GM23338 (cell line): ENCODE measurements around the gene SSBP2. TPM values are rescaled to one million over a fixed set of nuclear protein-coding genes. Genes with fewer than 3 reads are reported as not detected.

Source experiments
- ATAC-seq: fragments of 200-7000 bp; cut with Tn5 transposase; 3 replicates; pipeline ENCODE4 v1.9.1; 2020
- DNase-seq: peaks from one replicate; pipeline ENCODE4 v3.0.0-alpha.2; 2015; ENCODE audit warnings: low spot score
- H2AFZ ChIP-seq: fragments of 200-600 bp; sonication (generic); 2 replicates; pipeline ENCODE4 v1.8.0; 2016; ENCODE audit warnings: antibody characterized with exemption, mild to moderate bottlenecking, moderate library complexity
- H3F3A ChIP-seq: fragments of 200-600 bp; sonication (generic); replicated peaks from 2 replicates; pipeline ENCODE4 v1.8.0; 2017; ENCODE audit warnings: antibody characterized with exemption, mixed run types, low read depth
- H3K27ac ChIP-seq: fragments of 200-600 bp; sonication (generic); 2 replicates; pipeline ENCODE4 v1.6.1; 2016; ENCODE audit warnings: low read depth
- H3K27me3 ChIP-seq: fragments of 200-600 bp; sonication (generic); 2 replicates; pipeline ENCODE4 v1.8.0; 2016; ENCODE audit warnings: mild to moderate bottlenecking, mixed run types, moderate library complexity; ENCODE audit not compliant: insufficient read depth
- H3K36me3 ChIP-seq: fragments of 200-600 bp; sonication (generic); 2 replicates; pipeline ENCODE4 v1.8.0; 2016; ENCODE audit warnings: mild to moderate bottlenecking; ENCODE audit not compliant: insufficient read depth
- H3K4me1 ChIP-seq: fragments of 200-600 bp; sonication (generic); 2 replicates; pipeline ENCODE4 v1.8.0; 2016; ENCODE audit warnings: mild to moderate bottlenecking, moderate library complexity; ENCODE audit not compliant: insufficient read depth
- H3K4me2 ChIP-seq: fragments of 200-600 bp; sonication (generic); 2 replicates; pipeline ENCODE4 v1.7.1; 2017; ENCODE audit warnings: mixed run types
- H3K4me3 ChIP-seq: fragments of 200-600 bp; sonication (generic); 2 replicates; pipeline ENCODE4 v1.6.1; 2016; ENCODE audit warnings: mixed run types
- H3K79me2 ChIP-seq: fragments of 200-600 bp; sonication (generic); replicated peaks from 2 replicates; pipeline ENCODE4 v1.8.0; 2017; ENCODE audit warnings: mild to moderate bottlenecking; ENCODE audit not compliant: insufficient read depth
- H3K9me2 ChIP-seq: fragments of 200-600 bp; sonication (generic); 2 replicates; pipeline ENCODE4 v1.8.0; 2017; ENCODE audit not compliant: insufficient read depth
- H4K20me1 ChIP-seq: fragments of 200-600 bp; sonication (generic); replicated peaks from 2 replicates; pipeline ENCODE4 v1.8.0; 2017; ENCODE audit warnings: mild to moderate bottlenecking; ENCODE audit not compliant: insufficient read depth
- H3K27ac Mint-ChIP-seq: 2 replicates; pipeline ENCODE4 v1.8.0; 2020; ENCODE audit warnings: inconsistent platforms, mild to moderate bottlenecking, moderate library complexity, mixed read lengths
- H3K27me3 Mint-ChIP-seq: 3 replicates; pipeline ENCODE4 v1.8.0; 2022; ENCODE audit warnings: low read depth, mild to moderate bottlenecking, moderate library complexity, mixed read lengths, inconsistent platforms; ENCODE audit not compliant: insufficient read depth, poor library complexity
- H3K36me3 Mint-ChIP-seq: 3 replicates; pipeline ENCODE4 v1.8.0; 2021; ENCODE audit warnings: low read depth, mild to moderate bottlenecking, inconsistent platforms, moderate library complexity, mixed read lengths
- H3K4me1 Mint-ChIP-seq: 3 replicates; pipeline ENCODE4 v1.8.0; 2020; ENCODE audit warnings: mild to moderate bottlenecking, inconsistent platforms, mixed read lengths
- H3K4me3 Mint-ChIP-seq: 3 replicates; pipeline ENCODE4 v1.8.0; 2021; ENCODE audit warnings: moderate library complexity, mild to moderate bottlenecking, inconsistent platforms, mixed read lengths
- H3K9me3 Mint-ChIP-seq: 3 replicates; pipeline ENCODE4 v1.8.0; 2020; ENCODE audit warnings: moderate library complexity, mild to moderate bottlenecking, inconsistent platforms, mixed read lengths
- CREB1 ChIP-seq: fragments of 250-450 bp; sonication (Bioruptor Pico); IDR thresholded peaks from 2 replicates; pipeline ENCODE4 v1.5.0; 2020; ENCODE audit warnings: low read depth, mild to moderate bottlenecking, moderate library complexity
- CTCF ChIP-seq, 2 experiments: fragments of 200-600 bp in 1 of 2; sonication (generic) in 1 of 2; conservative IDR thresholded peaks; 2 replicates each; pipeline versions ENCODE4 v1.5.1 to v1.6.1; 2016 to 2017; ENCODE audit warnings: antibody characterized with exemption in 2 of 2, low read depth in 2 of 2, mild to moderate bottlenecking in 2 of 2, moderate library complexity in 1 of 2
- ETS1 ChIP-seq: IDR thresholded peaks from 2 replicates; pipeline ENCODE4 v1.6.1; 2016; ENCODE audit warnings: antibody characterized with exemption
- EZH2 ChIP-seq: fragments of 200-600 bp; sonication (generic); IDR thresholded peaks from one replicate; pipeline ENCODE4 v1.8.0; 2017; ENCODE audit warnings: antibody characterized with exemption, mild to moderate bottlenecking, low read depth; ENCODE audit not compliant: unreplicated experiment
- EZH2phosphoT487 ChIP-seq: fragments of 200-600 bp; sonication (generic); IDR thresholded peaks from one replicate; pipeline ENCODE4 v1.8.1; 2018; ENCODE audit warnings: antibody characterized with exemption; ENCODE audit not compliant: unreplicated experiment
- JUNB ChIP-seq: IDR thresholded peaks from one replicate; pipeline ENCODE4 v1.6.1; 2016; ENCODE audit warnings: antibody characterized with exemption; ENCODE audit not compliant: unreplicated experiment
- NANOG ChIP-seq: IDR thresholded peaks from 2 replicates; pipeline ENCODE4 v1.6.1; 2016; ENCODE audit warnings: antibody characterized with exemption, borderline replicate concordance
- POLR2AphosphoS5 ChIP-seq: IDR thresholded peaks from 2 replicates; pipeline ENCODE4 v1.6.1; 2016; ENCODE audit warnings: antibody characterized with exemption, low read depth
- REST ChIP-seq: IDR thresholded peaks from one replicate; pipeline ENCODE4 v1.6.1; 2018; ENCODE audit warnings: antibody characterized with exemption; ENCODE audit not compliant: unreplicated experiment
- STAT1 ChIP-seq: IDR thresholded peaks from one replicate; pipeline ENCODE4 v1.6.1; 2016; ENCODE audit warnings: antibody characterized with exemption; ENCODE audit not compliant: unreplicated experiment
- ZNF331 ChIP-seq: fragments of 250-450 bp; sonication (Bioruptor Pico); IDR thresholded peaks from 2 replicates; pipeline ENCODE4 v1.5.0; 2020; ENCODE audit warnings: low read depth, mild to moderate bottlenecking, moderate library complexity
- polyA plus RNA-seq: library from polyadenylated mRNA; unstranded; fragments of >200 nt; fragmentation: Nextera tagmentation; extraction: Ambion mirVana; gene quantifications from 2 replicates; pipeline ENCODE4 v1.2.1, GENCODE V29; 2016
- total RNA-seq: library from RNA; depleted of rRNA; stranded (reverse); fragments of >200 nt; shearing (Covaris generic); gene quantifications from 2 replicates; pipeline ENCODE4 v1.2.3, GENCODE V29; 2014
- TF ChIP-seq, protein P1 (sequence below): fragments of 250-450 bp; sonication (Bioruptor Pico); IDR thresholded peaks from 2 replicates; pipeline ENCODE4 v1.5.0; 2020; ENCODE audit warnings: mild to moderate bottlenecking, moderate library complexity

The SSBP2 gene
- total and polyA plus RNA-seq, 2 experiments from 2014 or later, result 21.5 to 24.7 TPM

- TF ChIP-seq CTCF (conservative IDR thresholded peaks at IDR 0.05; ENCODE audit: low read depth in 2 of 2) (no peak), STAT1 (no peak), ETS1 (no peak), REST (no peak), POLR2AphosphoS5 (no peak), EZH2phosphoT487 (no peak), JUNB (no peak), EZH2 (no peak), ZNF331 (no peak), NANOG (no peak)
Observed at GRCh38 chr5:81766611-81767010, 15.7 kb upstream of the SSBP2 start (continued).

GRCh38 chr5:81763294-81763928 lies 12.5 kb upstream of the SSBP2 start:
- Histone ChIP-seq H3F3A (no peaks in the 10 kb centered on the region), H3K9me2 (no peaks in the 10 kb centered on the region), H3K27me3 (no peaks in the 10 kb centered on the region), H2AFZ (no peak overlapping the region), H3K4me1 (peaks cover 18% of the 10 kb centered on the region), H3K4me2 (no peak overlapping the region), H3K27ac (no peak overlapping the region), H3K4me3 (no peak overlapping the region), H4K20me1 (no peaks in the 10 kb centered on the region), H3K36me3 (no peaks in the 10 kb centered on the region), H3K79me2 (no peaks in the 10 kb centered on the region)
- H3K27ac Mint-ChIP-seq, result no peak overlapping the region
- H3K4me1 Mint-ChIP-seq, result peaks cover 23% of the 10 kb centered on the region
- no peaks in the 10 kb centered on the region for H3K9me3 Mint-ChIP-seq
- H3K27me3 Mint-ChIP-seq, result peaks cover 2% of the 10 kb centered on the region
- DNase-seq (no peak), ATAC-seq (no peak)
- no peak overlapping the region for H3K4me3 Mint-ChIP-seq
- no peaks in the 10 kb centered on the region for H3K36me3 Mint-ChIP-seq
- TF ChIP-seq ETS1 (no peak), CREB1 (CRISPR knock-in tag) (no peak)
- TF ChIP-seq, protein P1, sequence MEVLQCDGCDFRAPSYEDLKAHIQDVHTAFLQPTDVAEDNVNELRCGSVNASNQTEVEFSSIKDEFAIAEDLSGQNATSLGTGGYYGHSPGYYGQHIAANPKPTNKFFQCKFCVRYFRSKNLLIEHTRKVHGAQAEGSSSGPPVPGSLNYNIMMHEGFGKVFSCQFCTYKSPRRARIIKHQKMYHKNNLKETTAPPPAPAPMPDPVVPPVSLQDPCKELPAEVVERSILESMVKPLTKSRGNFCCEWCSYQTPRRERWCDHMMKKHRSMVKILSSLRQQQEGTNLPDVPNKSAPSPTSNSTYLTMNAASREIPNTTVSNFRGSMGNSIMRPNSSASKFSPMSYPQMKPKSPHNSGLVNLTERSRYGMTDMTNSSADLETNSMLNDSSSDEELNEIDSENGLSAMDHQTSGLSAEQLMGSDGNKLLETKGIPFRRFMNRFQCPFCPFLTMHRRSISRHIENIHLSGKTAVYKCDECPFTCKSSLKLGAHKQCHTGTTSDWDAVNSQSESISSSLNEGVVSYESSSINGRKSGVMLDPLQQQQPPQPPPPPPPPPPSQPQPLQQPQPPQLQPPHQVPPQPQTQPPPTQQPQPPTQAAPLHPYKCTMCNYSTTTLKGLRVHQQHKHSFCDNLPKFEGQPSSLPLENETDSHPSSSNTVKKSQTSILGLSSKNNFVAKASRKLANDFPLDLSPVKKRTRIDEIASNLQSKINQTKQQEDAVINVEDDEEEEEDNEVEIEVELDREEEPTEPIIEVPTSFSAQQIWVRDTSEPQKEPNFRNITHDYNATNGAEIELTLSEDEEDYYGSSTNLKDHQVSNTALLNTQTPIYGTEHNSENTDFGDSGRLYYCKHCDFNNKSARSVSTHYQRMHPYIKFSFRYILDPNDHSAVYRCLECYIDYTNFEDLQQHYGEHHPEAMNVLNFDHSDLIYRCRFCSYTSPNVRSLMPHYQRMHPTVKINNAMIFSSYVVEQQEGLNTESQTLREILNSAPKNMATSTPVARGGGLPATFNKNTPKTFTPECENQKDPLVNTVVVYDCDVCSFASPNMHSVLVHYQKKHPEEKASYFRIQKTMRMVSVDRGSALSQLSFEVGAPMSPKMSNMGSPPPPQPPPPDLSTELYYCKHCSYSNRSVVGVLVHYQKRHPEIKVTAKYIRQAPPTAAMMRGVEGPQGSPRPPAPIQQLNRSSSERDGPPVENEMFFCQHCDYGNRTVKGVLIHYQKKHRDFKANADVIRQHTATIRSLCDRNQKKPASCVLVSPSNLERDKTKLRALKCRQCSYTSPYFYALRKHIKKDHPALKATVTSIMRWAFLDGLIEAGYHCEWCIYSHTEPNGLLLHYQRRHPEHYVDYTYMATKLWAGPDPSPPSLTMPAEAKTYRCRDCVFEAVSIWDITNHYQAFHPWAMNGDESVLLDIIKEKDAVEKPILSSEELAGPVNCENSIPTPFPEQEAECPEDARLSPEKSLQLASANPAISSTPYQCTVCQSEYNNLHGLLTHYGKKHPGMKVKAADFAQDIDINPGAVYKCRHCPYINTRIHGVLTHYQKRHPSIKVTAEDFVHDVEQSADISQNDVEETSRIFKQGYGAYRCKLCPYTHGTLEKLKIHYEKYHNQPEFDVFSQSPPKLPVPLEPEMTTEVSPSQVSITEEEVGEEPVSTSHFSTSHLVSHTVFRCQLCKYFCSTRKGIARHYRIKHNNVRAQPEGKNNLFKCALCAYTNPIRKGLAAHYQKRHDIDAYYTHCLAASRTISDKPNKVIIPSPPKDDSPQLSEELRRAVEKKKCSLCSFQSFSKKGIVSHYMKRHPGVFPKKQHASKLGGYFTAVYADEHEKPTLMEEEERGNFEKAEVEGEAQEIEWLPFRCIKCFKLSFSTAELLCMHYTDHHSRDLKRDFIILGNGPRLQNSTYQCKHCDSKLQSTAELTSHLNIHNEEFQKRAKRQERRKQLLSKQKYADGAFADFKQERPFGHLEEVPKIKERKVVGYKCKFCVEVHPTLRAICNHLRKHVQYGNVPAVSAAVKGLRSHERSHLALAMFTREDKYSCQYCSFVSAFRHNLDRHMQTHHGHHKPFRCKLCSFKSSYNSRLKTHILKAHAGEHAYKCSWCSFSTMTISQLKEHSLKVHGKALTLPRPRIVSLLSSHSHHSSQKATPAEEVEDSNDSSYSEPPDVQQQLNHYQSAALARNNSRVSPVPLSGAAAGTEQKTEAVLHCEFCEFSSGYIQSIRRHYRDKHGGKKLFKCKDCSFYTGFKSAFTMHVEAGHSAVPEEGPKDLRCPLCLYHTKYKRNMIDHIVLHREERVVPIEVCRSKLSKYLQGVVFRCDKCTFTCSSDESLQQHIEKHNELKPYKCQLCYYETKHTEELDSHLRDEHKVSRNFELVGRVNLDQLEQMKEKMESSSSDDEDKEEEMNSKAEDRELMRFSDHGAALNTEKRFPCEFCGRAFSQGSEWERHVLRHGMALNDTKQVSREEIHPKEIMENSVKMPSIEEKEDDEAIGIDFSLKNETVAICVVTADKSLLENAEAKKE (CRISPR knock-in tag), result no peak
